Epithelial cell of esophagus (primary cell): ENCODE data around the gene SSH2.

Experiments
- DNase-seq: peaks from one replicate; pipeline ENCODE4 v3.0.0; 2010; ENCODE audit warnings: low read depth
- H3K4me3 ChIP-seq: 2 replicates; pipeline ENCODE4 v1.5.1; 2011; ENCODE audit warnings: mild to moderate bottlenecking, low read length, control low read depth
- CTCF ChIP-seq: IDR thresholded peaks from 2 replicates; pipeline ENCODE4 v1.5.1; 2011; ENCODE audit warnings: low read depth, mild to moderate bottlenecking, low read length, control low read depth, inconsistent platforms; ENCODE audit not compliant: insufficient read depth; ENCODE audit errors: missing control alignments

SSH2 gene

GRCh38 chr17:29620779-29621500 is 309.1 kb downstream of the SSH2 start:
- no peak for TF ChIP-seq CTCF
- H3K4me3 ChIP-seq, result no peak overlapping the region
- no peak for DNase-seq

- no peak overlapping the region for H3K4me3 ChIP-seq
- DNase-seq, result peak; percentile 70
- no peak for TF ChIP-seq CTCF
These were observed 309.8 kb downstream of the SSH2 start for GRCh38 chr17:29620271-29620670.

GRCh38 chr17:29619251-29619650 is 310.8 kb downstream of the SSH2 start:
- peak; percentile 24 for TF ChIP-seq CTCF
- peak; percentile 47 for DNase-seq
- H3K4me3 ChIP-seq, result no peak overlapping the region

- no peak for DNase-seq
- no peak for TF ChIP-seq CTCF
- H3K4me3 ChIP-seq, result peak overlapping the region; percentile 36
These were observed 311.6 kb downstream of the SSH2 start for GRCh38 chr17:29618272-29619065.

GRCh38 chr17:29617481-29618271 is 312.4 kb downstream of the SSH2 start:
- H3K4me3 ChIP-seq, result peak overlapping the region; percentile 36
- peak; percentile 59 for TF ChIP-seq CTCF
- peak; percentile 87 for DNase-seq

- H3K4me3 ChIP-seq, result peak overlapping the region; percentile 36
- DNase-seq, result peak; percentile 90
- TF ChIP-seq CTCF, result peak; percentile 77
These were observed 312.9 kb downstream of the SSH2 start for GRCh38 chr17:29617125-29617480.
